NT2/D1 (cell line): Measurements from ENCODE around the gene IBA57.

ENCODE experiments used
- SUZ12 ChIP-seq: IDR thresholded peaks from 2 replicates; pipeline ENCODE4 v1.6.1; 2011; ENCODE audit not compliant: insufficient read length, insufficient read depth; ENCODE audit errors: extremely low read depth
- YY1 ChIP-seq: IDR thresholded peaks from 2 replicates; pipeline ENCODE4 v1.6.1; 2011; ENCODE audit not compliant: insufficient read length, insufficient read depth
- ZNF274 ChIP-seq: IDR thresholded peaks from 2 replicates; pipeline ENCODE4 v1.6.1; 2011; ENCODE audit warnings: mild to moderate bottlenecking, low read depth, low read length

- TF ChIP-seq ZNF274 (no peak), YY1 (no peak), SUZ12 (no peak)
These were observed 56.9 kb downstream of the IBA57 start for GRCh38 chr1:228222548-228222947.
